GM18951 (cell line): Measurements from ENCODE around the gene ZPR1.
"Not testable (repeated sequence)": the region's sequence is repeated elsewhere in the genome, so short reads cannot be mapped to it uniquely, and the experiment has no call there.

Experiments
- POLR2A ChIP-seq: IDR thresholded peaks from 4 replicates; pipeline ENCODE4 v1.6.1; 2011; ENCODE audit warnings: mild to moderate bottlenecking; ENCODE audit not compliant: insufficient read length, insufficient read depth; ENCODE audit errors: extremely low read depth
- in situ Hi-C: fragments of 300-500 bp; cut with MboI; formaldehyde crosslinking; loops from one replicate; pipeline ENCODE4 v1.12.0; 2022; ENCODE audit warnings: low sequenced_read_pairs, mixed read lengths, inconsistent platforms; ENCODE audit not compliant: unreplicated experiment

Gene ZPR1

DNA sequence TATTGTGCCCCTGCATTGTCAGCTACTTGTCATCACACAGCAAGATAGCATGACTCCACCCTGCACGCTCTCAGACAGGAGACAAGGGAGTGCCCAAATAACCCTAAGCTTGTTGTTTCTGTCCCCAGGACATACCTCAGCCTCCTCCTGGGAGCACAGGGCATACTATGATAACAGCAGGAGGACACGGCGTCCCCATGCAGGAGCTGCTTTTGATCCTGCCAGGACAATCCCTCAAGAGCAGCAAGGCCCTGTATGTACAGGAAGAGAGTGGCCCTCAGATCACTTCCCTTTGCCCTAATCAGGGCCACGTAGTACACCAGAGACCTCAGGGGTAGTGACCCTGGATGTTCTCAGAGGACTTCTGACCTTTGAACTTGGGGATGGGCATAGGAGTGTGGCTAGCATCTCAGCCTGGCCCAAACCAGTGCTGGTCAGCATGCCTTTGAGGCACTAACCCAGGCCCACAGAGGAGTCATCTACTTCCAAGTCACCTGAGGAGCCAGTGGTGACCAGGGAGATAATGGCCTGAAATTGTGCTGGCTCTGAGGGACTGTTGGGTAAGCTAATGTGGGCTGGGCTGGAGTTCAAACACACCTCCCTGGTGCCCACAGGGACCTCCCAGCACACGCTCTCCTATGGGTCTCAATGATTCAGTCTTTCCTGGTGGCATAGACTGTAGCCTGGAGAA, 26.1 kb upstream of the ZPR1 start:
- TF ChIP-seq POLR2A: no peak
- in situ Hi-C loops: no loop called here

DNA sequence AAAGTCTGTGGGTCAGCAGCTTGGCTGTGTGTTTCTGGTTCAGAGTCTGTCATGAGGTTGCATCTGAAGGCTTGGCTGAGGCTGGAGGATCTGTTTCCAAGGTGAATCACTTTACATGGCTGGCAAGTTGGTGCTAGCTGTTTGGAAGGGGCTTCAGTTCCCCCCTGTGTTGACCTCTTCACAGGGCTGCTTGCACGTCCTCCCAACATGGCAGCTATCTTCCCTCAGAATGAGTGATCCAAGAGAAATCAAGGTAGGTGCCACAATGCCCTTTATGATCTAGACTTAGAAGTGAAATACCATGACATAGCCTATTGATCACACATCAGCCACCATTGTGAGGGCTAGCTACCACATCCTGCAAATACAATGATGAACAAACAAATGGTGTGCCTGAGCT, 25.3 kb upstream of the ZPR1 start:
- TF ChIP-seq POLR2A: no peak

DNA sequence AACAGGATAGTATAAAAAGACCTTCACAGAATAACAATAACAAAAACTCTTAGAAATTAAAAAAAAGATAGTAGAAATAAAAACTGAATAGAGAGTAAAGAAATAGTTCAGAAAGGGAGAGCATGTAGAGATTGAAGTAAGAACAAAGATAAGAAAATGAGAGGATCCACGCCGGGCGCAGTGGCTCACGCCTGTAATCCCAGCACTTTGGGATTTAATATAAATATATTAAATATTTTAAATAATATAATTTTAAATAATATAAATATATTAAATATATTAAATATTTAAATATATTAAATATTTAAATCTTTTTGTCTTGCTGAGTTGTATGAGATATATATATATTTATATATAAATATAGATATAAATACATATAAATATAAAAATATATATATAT, 24.3 kb upstream of the ZPR1 start:
- in situ Hi-C loops: no loop called here
- no peak for TF ChIP-seq POLR2A

More for the DNA sequence above, 25.3 kb upstream of the ZPR1 start:
- in situ Hi-C loops: no loop called here

DNA sequence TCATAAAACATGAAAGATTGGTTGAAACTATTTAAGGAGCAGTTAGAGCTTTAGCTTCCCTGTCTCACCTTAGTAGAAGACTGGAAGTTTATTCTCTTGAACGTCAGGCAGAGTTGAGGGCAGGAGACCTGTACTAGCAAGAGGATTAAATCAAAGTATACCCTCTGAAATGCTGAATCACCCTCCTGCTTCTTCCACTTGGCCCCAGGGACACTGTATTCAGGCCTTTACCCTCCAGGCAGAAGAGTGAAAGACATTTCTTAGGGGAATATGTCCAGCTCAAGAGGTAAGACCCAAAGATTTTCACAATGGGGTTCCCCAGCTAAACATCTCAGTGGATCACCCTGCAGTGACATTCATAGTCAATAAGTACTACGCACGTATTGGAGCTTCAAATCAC, 23.4 kb upstream of the ZPR1 start:
- no peak for TF ChIP-seq POLR2A
- in situ Hi-C loops: no loop called here

DNA sequence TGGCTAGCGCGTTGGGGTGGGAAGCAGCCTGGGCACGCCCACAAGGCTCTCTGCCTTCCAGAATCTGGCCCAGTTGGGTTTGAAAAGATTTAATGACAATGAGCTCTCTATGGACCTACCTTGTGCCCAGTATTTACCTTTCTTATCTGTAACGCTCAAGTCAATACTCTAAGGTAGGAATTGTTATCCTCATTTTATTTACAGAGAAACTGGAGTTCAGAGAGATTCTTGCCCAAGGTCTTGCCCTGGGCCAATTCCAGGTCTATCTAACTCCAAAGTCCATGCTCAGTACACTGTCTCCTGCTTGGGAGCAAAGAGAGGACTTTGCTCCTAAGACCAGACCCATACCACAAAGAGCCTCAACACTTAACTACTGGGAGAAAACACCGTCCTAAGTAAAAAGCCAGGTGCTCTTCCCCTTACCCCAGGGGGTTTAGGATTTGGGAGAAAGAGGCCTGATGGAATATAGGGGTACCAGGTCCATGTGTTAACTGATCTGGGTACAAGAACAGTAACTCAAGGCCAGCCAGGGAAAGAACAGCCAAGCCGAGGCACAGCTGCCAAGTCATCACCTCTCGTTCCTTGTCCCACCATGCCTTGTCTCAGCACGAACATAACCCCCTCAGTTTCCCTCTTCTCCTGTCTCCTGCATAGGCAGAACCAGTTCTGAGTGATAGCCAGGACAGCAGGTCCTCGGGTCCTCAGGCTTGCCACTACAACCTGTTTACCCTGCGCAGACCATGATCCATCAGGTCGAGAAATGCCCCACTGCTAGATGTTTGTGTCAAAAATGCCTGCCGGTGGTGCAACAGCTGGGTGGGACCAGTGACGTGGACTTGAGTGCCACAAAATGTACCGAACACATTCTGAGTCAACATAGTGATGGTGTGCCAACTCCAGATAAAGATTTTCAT, 20.7 kb upstream of the ZPR1 start:
- in situ Hi-C loops: no loop called here
- no peak for TF ChIP-seq POLR2A

DNA sequence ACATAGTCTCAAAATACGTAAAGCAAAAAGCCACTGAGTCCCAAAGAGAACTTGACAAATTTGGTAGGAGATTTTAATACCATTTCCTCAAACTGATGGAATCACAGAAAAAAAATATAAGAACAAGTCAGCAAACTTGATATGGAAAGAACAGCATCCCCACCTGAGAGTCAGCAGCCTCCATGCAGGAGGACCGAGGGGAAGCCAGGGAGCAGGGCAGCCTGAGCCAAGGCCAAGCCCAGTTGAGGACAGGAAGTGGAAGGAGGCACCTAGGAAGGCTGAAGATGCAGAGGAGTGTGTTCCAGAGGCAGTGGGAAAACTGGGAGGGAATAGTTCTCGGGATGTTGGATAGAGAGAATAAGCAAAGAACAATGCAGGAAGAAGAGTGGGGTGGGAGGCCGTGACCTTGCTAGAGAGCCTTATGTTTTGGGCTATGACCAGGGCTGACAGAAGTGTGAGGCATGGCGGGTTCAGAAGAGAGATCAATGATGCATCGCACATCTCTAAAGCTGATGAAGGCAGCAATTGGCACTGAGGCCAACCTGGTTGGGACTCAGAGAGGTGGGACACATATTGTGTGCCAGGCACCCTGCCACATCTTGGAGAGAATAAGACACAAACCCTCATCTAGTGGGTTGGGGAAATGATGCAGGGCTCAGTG, 19.9 kb upstream of the ZPR1 start:
- no peak for TF ChIP-seq POLR2A
- in situ Hi-C loops: no loop called here

DNA sequence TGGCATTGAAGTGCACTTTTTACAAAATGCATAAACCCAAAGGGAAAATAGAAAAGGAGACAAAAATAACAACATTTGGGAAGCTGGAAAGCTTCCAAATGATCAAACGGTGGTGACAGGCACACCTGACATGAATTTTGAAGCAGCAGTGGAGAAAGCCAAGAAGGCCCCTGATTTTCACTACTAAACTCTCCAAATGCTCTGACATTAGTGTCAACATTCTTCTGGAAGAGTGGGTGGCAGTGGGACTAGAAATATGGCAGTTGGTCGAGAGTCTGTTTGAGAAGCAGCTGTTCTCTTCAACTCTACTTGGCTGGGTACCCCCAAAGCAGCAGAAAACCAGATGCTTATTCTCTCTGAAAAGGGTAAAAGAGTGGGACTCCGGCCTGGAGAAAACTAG, 16.2 kb upstream of the ZPR1 start:
- in situ Hi-C loops: no loop called here
- no peak for TF ChIP-seq POLR2A

DNA sequence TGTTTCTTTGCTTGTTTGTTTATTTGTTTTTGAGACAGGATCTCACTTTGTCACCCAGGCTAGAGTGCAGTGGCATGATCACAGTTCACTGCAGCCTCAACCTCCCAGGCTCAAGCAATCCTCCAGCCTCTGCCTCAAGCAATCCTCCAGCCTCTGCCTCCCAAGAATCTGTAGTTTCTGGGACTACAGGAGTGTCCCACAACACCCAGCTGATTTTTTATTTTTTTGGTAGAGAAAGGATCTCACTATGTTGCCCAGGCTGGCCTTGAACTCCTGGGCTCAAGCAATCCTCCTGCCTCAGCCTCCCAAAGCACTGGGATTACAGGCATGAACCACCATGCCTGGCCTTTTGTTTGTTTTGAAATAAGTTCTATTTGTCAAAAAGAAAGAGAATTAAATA, 13.8 kb upstream of the ZPR1 start:
- in situ Hi-C loops: not testable (repeated sequence)

DNA sequence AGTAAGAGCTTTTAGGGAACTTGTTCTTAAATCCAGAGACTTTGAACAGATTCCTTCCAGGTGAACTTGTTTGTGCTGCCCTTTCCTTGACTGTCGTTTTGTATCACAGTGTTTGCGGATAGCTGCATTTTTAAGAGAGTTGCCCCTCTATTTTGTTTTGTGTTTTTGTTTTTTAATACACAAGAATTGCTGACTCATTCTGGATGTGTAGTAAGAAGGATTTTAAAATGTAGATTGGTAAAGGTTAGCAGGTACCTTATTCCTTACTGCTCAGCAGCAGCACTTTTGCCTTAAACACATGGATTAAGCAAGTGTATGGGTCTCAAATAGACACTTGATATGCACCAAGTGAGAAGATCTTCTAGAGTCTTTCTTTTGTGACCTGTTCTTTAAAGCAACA, 12.8 kb upstream of the ZPR1 start:
- TF ChIP-seq POLR2A: no peak
- in situ Hi-C loops: no loop called here

DNA sequence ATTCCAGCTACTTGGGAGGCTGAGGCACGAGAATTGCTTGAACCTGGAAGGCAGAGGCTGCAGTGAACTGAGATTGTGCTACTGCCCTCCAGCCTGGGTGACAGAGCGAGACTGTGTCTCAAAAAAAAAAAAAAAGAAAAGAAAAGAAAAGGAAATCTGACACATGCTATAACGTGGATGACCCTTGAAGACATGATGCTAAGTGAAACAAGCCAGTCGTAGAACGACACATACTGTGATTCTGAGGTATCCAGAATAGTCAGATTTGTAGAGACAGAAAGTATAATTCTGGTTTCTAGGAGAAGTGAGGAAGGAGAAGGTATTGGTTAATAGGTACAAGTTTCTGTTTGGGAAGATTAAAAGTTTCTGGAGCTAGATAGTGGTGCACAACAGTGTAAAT, 10.5 kb upstream of the ZPR1 start:
- in situ Hi-C loops: no loop called here

DNA sequence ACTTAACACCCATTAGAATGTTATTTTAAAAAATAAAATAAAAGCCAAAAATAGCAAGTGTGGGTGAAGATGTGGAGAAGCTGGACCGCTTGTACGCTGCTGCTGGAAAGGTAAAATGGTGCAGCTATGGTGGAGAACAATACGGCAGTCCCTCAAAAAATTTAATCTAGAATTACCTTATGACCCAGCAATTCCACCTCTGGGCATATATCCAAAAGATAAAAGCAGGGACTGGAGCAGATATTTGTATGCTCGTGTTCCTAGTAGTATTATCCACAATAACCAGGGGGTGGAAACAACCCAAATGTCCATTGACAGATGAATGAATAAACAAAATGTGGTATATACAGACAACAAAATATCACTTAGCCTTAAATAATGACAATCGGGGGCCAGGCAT, 10.0 kb upstream of the ZPR1 start:
- no peak for TF ChIP-seq POLR2A
- in situ Hi-C loops: no loop called here

More for the DNA sequence above, 10.5 kb upstream of the ZPR1 start:
- no peak for TF ChIP-seq POLR2A

DNA sequence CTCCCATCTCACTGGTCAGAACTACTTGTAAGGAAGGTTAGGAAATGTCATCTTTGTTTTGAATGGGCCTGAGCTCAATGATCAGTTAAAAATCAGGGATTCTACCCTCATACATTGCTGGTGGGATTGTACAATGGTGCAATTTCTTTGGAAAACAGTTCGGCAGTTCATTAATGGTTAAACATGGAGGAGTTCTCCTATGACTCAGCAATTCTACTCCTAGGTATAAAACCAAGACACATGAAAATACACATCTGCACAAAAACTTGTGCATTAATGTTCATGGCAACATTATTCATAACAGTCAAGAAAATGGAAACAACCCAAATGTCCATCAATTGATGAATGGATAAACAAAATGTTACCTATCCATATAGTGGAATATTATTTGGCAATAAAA, 8.7 kb upstream of the ZPR1 start:
- in situ Hi-C loops: no loop called here
- TF ChIP-seq POLR2A: no peak

DNA sequence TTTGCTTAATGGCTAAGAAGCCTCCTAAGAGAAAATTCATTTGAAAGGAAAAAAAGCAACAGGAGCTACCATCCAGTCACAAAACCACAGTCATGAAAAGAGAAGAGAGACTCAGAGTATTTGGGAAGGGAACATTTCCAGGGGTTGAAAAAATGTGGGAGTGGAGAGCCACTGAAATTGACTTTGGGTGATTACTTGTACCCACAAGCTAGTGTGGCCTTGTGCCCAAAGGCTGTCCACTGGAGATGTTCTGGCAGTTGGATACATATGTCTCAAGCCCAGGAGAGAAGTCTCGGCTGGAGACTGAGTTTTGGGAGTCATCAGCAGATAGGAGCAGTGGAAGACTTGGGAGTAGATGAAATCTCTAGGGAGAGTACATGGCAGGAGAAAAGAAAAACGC, 7.0 kb upstream of the ZPR1 start:
- TF ChIP-seq POLR2A: no peak
- in situ Hi-C loops: no loop called here

DNA sequence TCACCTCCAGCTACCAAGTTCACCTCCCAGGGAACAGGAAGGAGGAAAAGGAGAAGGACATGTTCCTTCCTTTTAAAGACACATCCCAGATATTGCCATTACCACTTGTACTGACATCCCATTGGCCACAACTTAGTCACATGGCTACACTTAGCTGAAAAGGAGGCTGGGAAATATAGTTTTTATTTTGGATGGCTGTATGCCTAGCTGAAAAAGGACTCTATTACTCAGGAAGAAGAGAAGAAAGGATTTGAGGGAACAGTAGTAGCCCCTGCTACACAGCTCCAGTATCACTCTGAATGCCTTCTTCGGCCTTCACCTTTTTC, 5.9 kb upstream of the ZPR1 start:
- in situ Hi-C loops: no loop called here

More for the DNA sequence above, 5.9 kb upstream of the ZPR1 start:
- TF ChIP-seq POLR2A: no peak
